Natural killer cell (primary cell): Measurements from ENCODE around the gene PHLDB2. TPM values are rescaled to one million over a fixed set of nuclear protein-coding genes. Genes with fewer than 3 reads are reported as not detected.

Experiments
- ATAC-seq, 3 donors: fragments of 150-1000 bp in 2 of 3; fragments of 200-7000 bp in 1 of 3; cut with Tn5 transposase; 1 replicate in 1 of 3; 2 replicates in 2 of 3; pipeline ENCODE4 v1.10.0; 2021; ENCODE audit warnings: mild to moderate bottlenecking in 2 of 3, moderate library complexity in 2 of 3
- DNase-seq, 2 donors: peaks; one replicate each; pipeline versions ENCODE4 v3.0.0 to v3.0.0-alpha.2; 2013 to 2021; ENCODE audit warnings: mixed read lengths in 1 of 2
- H3K27ac ChIP-seq: one replicate; pipeline ENCODE4 v1.5.1; 2013; ENCODE audit warnings: mild to moderate bottlenecking, low read length
- H3K27me3 ChIP-seq: one replicate; pipeline ENCODE4 v1.6.1; 2013; ENCODE audit warnings: low read length; ENCODE audit not compliant: control insufficient read depth, insufficient read depth
- H3K36me3 ChIP-seq: one replicate; pipeline ENCODE4 v1.6.1; 2013; ENCODE audit warnings: low read length; ENCODE audit not compliant: control insufficient read depth, insufficient read depth
- H3K4me1 ChIP-seq: one replicate; pipeline ENCODE4 v1.6.1; 2013; ENCODE audit warnings: low read length; ENCODE audit not compliant: control insufficient read depth, insufficient read depth
- H3K4me3 ChIP-seq: one replicate; pipeline ENCODE4 v1.5.1; 2013; ENCODE audit warnings: low read length
- H3K9me3 ChIP-seq: one replicate; pipeline ENCODE4 v1.6.1; 2013; ENCODE audit warnings: low read length; ENCODE audit not compliant: control insufficient read depth, insufficient read depth
- H3K27ac Mint-ChIP-seq, 2 donors: one replicate each; pipeline ENCODE4 v1.8.0; 2022; ENCODE audit warnings: mild to moderate bottlenecking in 2 of 2, mixed read lengths in 2 of 2, moderate library complexity in 1 of 2
- H3K27me3 Mint-ChIP-seq, 2 donors: one replicate each; pipeline ENCODE4 v1.8.0; 2022; ENCODE audit warnings: low read depth in 2 of 2, mixed read lengths in 2 of 2
- H3K36me3 Mint-ChIP-seq: one replicate; pipeline ENCODE4 v1.8.0; 2022; ENCODE audit warnings: mixed read lengths
- H3K4me1 Mint-ChIP-seq, 2 donors: one replicate each; pipeline ENCODE4 v1.8.0; 2022; ENCODE audit warnings: mixed read lengths in 2 of 2
- H3K4me3 Mint-ChIP-seq: one replicate; pipeline ENCODE4 v1.8.0; 2022; ENCODE audit warnings: mild to moderate bottlenecking, moderate library complexity, mixed read lengths
- H3K9me3 Mint-ChIP-seq, 2 donors: one replicate each; pipeline ENCODE4 v1.8.0; 2022; ENCODE audit warnings: mixed read lengths in 2 of 2
- WGBS: methylation state at CpG from one replicate; pipeline ENCODE4 v1.1.7; 2013; ENCODE audit warnings: missing lambda C conversion rate; ENCODE audit not compliant: insufficient coverage; 5-methylcytosine and 5-hydroxymethylcytosine counted together
- intact Hi-C: fragments of 100-400 bp; cut with micrococcal nuclease; formaldehyde crosslinking; loops from one replicate; pipeline ENCODE4 v1.14.2; 2022
- total RNA-seq, 4 donors: library from RNA; stranded (reverse); fragments of 120-200 nt in 1 of 4; gene quantifications; one replicate each; pipeline versions ENCODE4 v1.2.3 to v1.2.4, GENCODE V29; 2013 to 2022
- TF ChIP-seq, protein P1 (sequence below): fragments of 200-600 bp; IDR thresholded peaks from one replicate; pipeline ENCODE4 v1.8.0; 2022; ENCODE audit warnings: antibody characterized with exemption

Gene PHLDB2
- total RNA-seq, 3 donors from 2014 or later (not counting 1 experiment from before 2014, with no cell fraction given): 63.3 to 93.4 (median 64.0) TPM

DNA sequence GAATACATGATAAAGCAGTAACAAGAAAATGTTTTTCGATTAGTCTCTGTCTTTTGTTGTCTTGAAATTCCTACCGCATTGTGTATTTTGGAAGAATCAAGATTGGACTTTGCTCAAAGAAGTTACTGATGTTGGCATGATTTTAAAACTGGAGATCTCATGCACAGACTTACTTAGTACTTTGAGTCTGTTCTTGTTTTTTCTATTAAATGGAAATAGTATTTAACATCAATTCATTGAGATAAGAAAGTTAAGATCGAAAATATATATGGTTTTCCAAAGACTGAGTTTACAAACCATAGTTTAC is 122.3 kb downstream of the PHLDB2 start:
- H3K9me3 Mint-ChIP-seq: no peaks in the 10 kb centered on the region
- intact Hi-C loops: no loop called here
- TF ChIP-seq, protein P1, sequence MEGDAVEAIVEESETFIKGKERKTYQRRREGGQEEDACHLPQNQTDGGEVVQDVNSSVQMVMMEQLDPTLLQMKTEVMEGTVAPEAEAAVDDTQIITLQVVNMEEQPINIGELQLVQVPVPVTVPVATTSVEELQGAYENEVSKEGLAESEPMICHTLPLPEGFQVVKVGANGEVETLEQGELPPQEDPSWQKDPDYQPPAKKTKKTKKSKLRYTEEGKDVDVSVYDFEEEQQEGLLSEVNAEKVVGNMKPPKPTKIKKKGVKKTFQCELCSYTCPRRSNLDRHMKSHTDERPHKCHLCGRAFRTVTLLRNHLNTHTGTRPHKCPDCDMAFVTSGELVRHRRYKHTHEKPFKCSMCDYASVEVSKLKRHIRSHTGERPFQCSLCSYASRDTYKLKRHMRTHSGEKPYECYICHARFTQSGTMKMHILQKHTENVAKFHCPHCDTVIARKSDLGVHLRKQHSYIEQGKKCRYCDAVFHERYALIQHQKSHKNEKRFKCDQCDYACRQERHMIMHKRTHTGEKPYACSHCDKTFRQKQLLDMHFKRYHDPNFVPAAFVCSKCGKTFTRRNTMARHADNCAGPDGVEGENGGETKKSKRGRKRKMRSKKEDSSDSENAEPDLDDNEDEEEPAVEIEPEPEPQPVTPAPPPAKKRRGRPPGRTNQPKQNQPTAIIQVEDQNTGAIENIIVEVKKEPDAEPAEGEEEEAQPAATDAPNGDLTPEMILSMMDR: no peak
- no peaks in the 10 kb centered on the region for H3K27me3 Mint-ChIP-seq
- Histone ChIP-seq H3K4me1 (peaks cover 12% of the 10 kb centered on the region), H3K4me3 (no peak overlapping the region), H3K9me3 (no peaks in the 10 kb centered on the region), H3K36me3 (peaks cover 12% of the 10 kb centered on the region), H3K27ac (no peak overlapping the region), H3K27me3 (no peaks in the 10 kb centered on the region)
- ATAC-seq (no peak), DNase-seq (no peak)
- peaks cover 36 to 45% of the 10 kb centered on the region in 2 donors for H3K4me1 Mint-ChIP-seq
- no peak overlapping the region for H3K4me3 Mint-ChIP-seq
- H3K27ac Mint-ChIP-seq: no peak overlapping the region
- H3K36me3 Mint-ChIP-seq: no peaks in the 10 kb centered on the region
- WGBS: 92% methylated on average over 2 of the region's 3 CpGs

DNA sequence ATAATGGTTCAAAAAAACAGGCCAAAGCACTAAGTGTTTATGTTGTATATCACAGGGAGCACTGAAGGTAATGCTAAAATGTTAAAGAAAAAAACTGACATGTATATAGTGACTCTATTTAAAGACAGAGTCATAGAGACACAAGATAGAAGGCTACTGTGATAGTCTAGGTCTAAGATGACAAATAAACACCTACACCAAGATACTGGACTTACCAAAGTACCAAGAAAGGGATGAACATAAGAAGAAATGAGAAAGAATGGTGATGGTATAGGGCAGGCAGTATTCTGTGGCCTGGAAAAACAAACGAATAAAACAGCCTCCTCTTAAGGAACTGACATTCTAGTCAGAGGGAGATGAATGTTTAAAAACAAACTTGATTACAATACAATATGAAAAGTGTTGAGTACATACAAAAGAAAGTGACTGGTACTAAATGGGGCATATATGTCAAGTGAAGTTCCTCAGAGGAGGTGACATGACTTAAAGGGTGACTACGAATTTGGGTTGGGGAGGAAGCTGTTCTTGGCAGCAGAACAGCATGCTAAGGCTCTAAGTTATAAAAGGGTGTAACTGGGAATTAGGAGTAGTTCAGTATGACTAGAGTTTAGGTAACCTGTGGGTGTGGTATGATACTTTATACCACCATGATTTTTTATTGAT is 125.7 kb downstream of the PHLDB2 start:
- Mint-ChIP-seq H3K4me1 (peaks cover 26 to 44% of the 10 kb centered on the region in 2 donors), H3K27ac (peak overlapping the region in 1 of 2 donors; percentile 50), H3K4me3 (no peak overlapping the region), H3K9me3 (no peaks in the 10 kb centered on the region), H3K27me3 (no peaks in the 10 kb centered on the region), H3K36me3 (peaks cover 18% of the 10 kb centered on the region)
- 58% methylated on average over 1 of the region's 2 CpGs for WGBS
- Histone ChIP-seq H3K4me1 (peaks cover 6% of the 10 kb centered on the region), H3K27ac (no peak overlapping the region), H3K9me3 (no peaks in the 10 kb centered on the region), H3K36me3 (peaks cover 36% of the 10 kb centered on the region), H3K27me3 (no peaks in the 10 kb centered on the region), H3K4me3 (no peak overlapping the region)
- ATAC-seq (no peak), DNase-seq (no peak)
- intact Hi-C loops: no loop called here
- TF ChIP-seq, protein P1: no peak

DNA sequence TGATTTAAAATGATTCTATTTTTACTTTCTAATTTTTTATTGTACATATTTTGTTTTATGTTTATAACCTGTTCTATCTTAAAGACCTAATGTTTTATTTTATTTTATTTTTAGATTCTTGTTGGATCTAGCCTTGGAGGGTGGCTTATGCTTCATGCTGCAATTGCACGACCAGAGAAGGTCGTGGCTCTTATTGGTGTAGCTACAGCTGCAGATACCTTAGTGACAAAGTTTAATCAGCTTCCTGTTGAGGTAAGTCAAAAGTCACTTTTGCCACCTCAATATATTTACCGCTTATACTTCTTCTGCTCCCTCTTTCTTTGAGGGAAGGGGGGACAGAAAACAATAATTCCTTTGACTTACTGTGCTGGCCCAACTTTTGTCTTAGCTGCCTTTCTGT is 127.7 kb downstream of the PHLDB2 start:
- TF ChIP-seq, protein P1: no peak
- Mint-ChIP-seq H3K9me3 (no peaks in the 10 kb centered on the region), H3K4me3 (no peak overlapping the region), H3K36me3 (peaks cover 24% of the 10 kb centered on the region), H3K27me3 (no peaks in the 10 kb centered on the region), H3K4me1 (peaks cover 20 to 33% of the 10 kb centered on the region in 2 donors), H3K27ac (peak overlapping the region; percentile 7 to 43)
- no peaks in the 10 kb centered on the region for H3K27me3 ChIP-seq
- intact Hi-C loops: no loop called here
- no peak overlapping the region for H3K4me3 ChIP-seq
- peaks cover 49% of the 10 kb centered on the region for H3K36me3 ChIP-seq
- no peak overlapping the region for H3K27ac ChIP-seq
- DNase-seq: no peak
- WGBS: 62% methylated on average over 2 of the region's 3 CpGs
- ATAC-seq: no peak
- H3K4me1 ChIP-seq: no peaks in the 10 kb centered on the region
- H3K9me3 ChIP-seq: no peaks in the 10 kb centered on the region
